ENCODE results near the gene CLDN20.

DNA sequence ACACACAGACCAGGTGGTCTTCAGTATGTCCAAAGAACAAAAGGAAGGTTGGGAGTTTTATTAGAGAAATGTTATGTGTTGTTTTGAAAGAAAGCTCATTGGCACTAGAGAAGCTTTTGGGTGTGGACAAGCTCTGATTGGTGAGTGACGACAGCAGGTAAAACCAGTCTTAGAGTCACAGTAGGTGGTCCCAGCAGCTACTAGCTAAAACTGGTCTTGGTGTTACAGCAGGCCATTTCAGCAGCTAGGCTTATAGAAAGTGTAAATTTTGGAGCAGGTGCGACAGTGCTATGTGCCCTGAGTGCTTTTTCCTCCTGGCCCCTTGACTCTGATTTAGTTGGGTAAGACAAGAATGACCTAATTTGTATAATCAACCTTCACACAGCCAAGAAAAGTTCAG, 3.6 kb downstream of the CLDN20 start:
- TF ChIP-seq, protein P1, sequence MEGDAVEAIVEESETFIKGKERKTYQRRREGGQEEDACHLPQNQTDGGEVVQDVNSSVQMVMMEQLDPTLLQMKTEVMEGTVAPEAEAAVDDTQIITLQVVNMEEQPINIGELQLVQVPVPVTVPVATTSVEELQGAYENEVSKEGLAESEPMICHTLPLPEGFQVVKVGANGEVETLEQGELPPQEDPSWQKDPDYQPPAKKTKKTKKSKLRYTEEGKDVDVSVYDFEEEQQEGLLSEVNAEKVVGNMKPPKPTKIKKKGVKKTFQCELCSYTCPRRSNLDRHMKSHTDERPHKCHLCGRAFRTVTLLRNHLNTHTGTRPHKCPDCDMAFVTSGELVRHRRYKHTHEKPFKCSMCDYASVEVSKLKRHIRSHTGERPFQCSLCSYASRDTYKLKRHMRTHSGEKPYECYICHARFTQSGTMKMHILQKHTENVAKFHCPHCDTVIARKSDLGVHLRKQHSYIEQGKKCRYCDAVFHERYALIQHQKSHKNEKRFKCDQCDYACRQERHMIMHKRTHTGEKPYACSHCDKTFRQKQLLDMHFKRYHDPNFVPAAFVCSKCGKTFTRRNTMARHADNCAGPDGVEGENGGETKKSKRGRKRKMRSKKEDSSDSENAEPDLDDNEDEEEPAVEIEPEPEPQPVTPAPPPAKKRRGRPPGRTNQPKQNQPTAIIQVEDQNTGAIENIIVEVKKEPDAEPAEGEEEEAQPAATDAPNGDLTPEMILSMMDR (conservative IDR thresholded peaks at IDR 0.05; ENCODE audit: low read depth, low read length) = no peak
- no peak for TF ChIP-seq MAFK (IDR thresholded peaks at IDR 0.05; ENCODE audit: low read depth, low read length)

Measured in IMR-90 (cell line).